PC-3 (cell line): Measurements from ENCODE around the gene LAMA5. TPM values are rescaled to one million over a fixed set of nuclear protein-coding genes. Genes with fewer than 3 reads are reported as not detected.

Experiments used
- ATAC-seq: fragments of 200-7000 bp; cut with Tn5 transposase; 2 replicates; pipeline ENCODE4 v1.9.1; 2020; ENCODE audit warnings: mild to moderate bottlenecking, moderate library complexity
- BruUV-seq: library from RNA; stranded (reverse); fragments of 400-500 nt; replicated peaks from 2 replicates; lab custom pipeline; 2021; lab: Mats Ljungman, UMichigan
- CTCF ChIA-PET: fragments of 300-600 bp; sonication (Branson Sonifier 250); formaldehyde crosslinking; loops from one replicate; lab custom pipeline; 2022; ENCODE audit warnings: antibody characterized with exemption; lab: Charles Lee
- POLR2A ChIA-PET: fragments of 300-600 bp; sonication (Branson Sonifier 250); formaldehyde crosslinking; loops from one replicate; lab custom pipeline; 2022; ENCODE audit warnings: antibody characterized with exemption; ENCODE audit not compliant: unreplicated experiment; lab: Charles Lee
- DNase-seq: peaks from one replicate; pipeline ENCODE4 v3.0.0-alpha.2; 2015
- H2AFZ ChIP-seq: fragments of 300-600 bp; sonication (generic); 2 replicates; pipeline ENCODE4 v1.6.0; 2016; ENCODE audit warnings: antibody characterized with exemption, low read length
- H3F3A ChIP-seq: fragments of 300-600 bp; sonication (generic); one replicate; pipeline ENCODE4 v1.6.0; 2017; ENCODE audit warnings: antibody characterized with exemption, low read length, control low read depth, mild to moderate bottlenecking; ENCODE audit not compliant: unreplicated experiment
- H3K27ac ChIP-seq: fragments of 300-600 bp; sonication (generic); 2 replicates; pipeline ENCODE4 v1.5.1; 2016; ENCODE audit warnings: mild to moderate bottlenecking, low read length
- H3K27me3 ChIP-seq: fragments of 300-600 bp; sonication (generic); 2 replicates; pipeline ENCODE4 v1.6.1; 2016; ENCODE audit warnings: low read length, mixed read lengths
- H3K36me3 ChIP-seq: fragments of 300-600 bp; sonication (generic); 2 replicates; pipeline ENCODE4 v1.6.1; 2016; ENCODE audit warnings: low read depth, mixed run types, low read length, mixed read lengths
- H3K4me1 ChIP-seq: fragments of 300-600 bp; sonication (generic); 2 replicates; pipeline ENCODE4 v1.5.1; 2016; ENCODE audit warnings: low read length; ENCODE audit not compliant: insufficient read depth
- H3K4me2 ChIP-seq: fragments of 300-600 bp; sonication (generic); 2 replicates; pipeline ENCODE4 v1.6.0; 2016; ENCODE audit warnings: low read length
- H3K4me3 ChIP-seq: fragments of 300-600 bp; sonication (generic); 2 replicates; pipeline ENCODE4 v1.5.1; 2016; ENCODE audit warnings: mild to moderate bottlenecking, low read length, mixed read lengths
- H3K79me2 ChIP-seq: fragments of 300-600 bp; sonication (generic); 2 replicates; pipeline ENCODE4 v1.6.1; 2017; ENCODE audit warnings: low read length, mixed read lengths
- H3K9ac ChIP-seq: fragments of 300-600 bp; sonication (generic); 2 replicates; pipeline ENCODE4 v1.6.0; 2016; ENCODE audit warnings: mild to moderate bottlenecking, low read length
- H3K9me2 ChIP-seq: fragments of 300-600 bp; sonication (generic); replicated peaks from 2 replicates; pipeline ENCODE4 v1.6.1; 2016; ENCODE audit warnings: mixed run types, low read length, mixed read lengths
- H3K9me3 ChIP-seq: fragments of 300-600 bp; sonication (generic); 2 replicates; pipeline ENCODE4 v1.6.1; 2016; ENCODE audit warnings: low read length, mixed read lengths
- H4K20me1 ChIP-seq: fragments of 300-600 bp; sonication (generic); 2 replicates; pipeline ENCODE4 v1.6.1; 2016; ENCODE audit warnings: low read length, mixed read lengths
- CTCF ChIP-seq: fragments of 300-600 bp; sonication (generic); conservative IDR thresholded peaks from 2 replicates; pipeline ENCODE4 v1.5.1; 2017; ENCODE audit warnings: antibody characterized with exemption, low read depth, mild to moderate bottlenecking, low read length
- EZH2 ChIP-seq: fragments of 300-600 bp; sonication (generic); IDR thresholded peaks from one replicate; pipeline ENCODE4 v1.6.1; 2017; ENCODE audit warnings: antibody characterized with exemption, mild to moderate bottlenecking, low read length; ENCODE audit not compliant: unreplicated experiment
- EZH2phosphoT487 ChIP-seq: fragments of 300-600 bp; sonication (generic); IDR thresholded peaks from 2 replicates; pipeline ENCODE4 v1.6.1; 2018; ENCODE audit warnings: mild to moderate bottlenecking, antibody characterized with exemption, low read length, borderline replicate concordance
- intact Hi-C: fragments of 100-400 bp; cut with micrococcal nuclease; formaldehyde crosslinking; loops from 2 replicates; pipeline ENCODE4 v1.9.0; 2023
- total RNA-seq: library from RNA; depleted of rRNA; stranded (reverse); fragments of >200 nt; gene quantifications from 2 replicates; pipeline ENCODE4 v1.2.3, GENCODE V29; 2014

Gene LAMA5
- total RNA-seq, 1 experiment from 2014 or later, result 196 TPM

GRCh38 chr20:62302341-62303061 lies 64.6 kb downstream of the LAMA5 start, which contains the start of gene ADRM1:
TSS of gene ADRM1 (plus strand) at chr20:62302997. CDS start at chr20:62303569, 572 bp downstream.
- intact Hi-C loops, result loop anchor here (1.0 to 5.0 kb wide), 3 partner anchors 65 to 195 kb away; partner anchors contain the start of gene LAMA5
- Histone ChIP-seq H3K27me3 (no peaks in the 10 kb centered on the region), H3K36me3 (peaks cover 38% of the 10 kb centered on the region), H3K27ac (peak within 1 kb of the TSS; percentile 95), H3K9me2 (no peaks in the 10 kb centered on the region), H3K4me2 (peak within 1 kb of the TSS; percentile 100), H3K9ac (peak within 1 kb of the TSS; percentile 95), H3K79me2 (peaks cover 46% of the 10 kb centered on the region), H2AFZ (peak within 1 kb of the TSS; percentile 97), H3K4me3 (peak within 1 kb of the TSS; percentile 94), H4K20me1 (peaks cover 42% of the 10 kb centered on the region), H3K4me1 (peaks cover 25% of the 10 kb centered on the region), H3F3A (peaks cover 8% of the 10 kb centered on the region), H3K9me3 (no peaks in the 10 kb centered on the region)
- DNase-seq (peak; percentile 99), ATAC-seq (peak; percentile 54)
- POLR2A ChIA-PET, result interaction anchor here (0.5 kb wide), 1 partner anchor 73 kb away, joined by 3 read pairs; no protein-coding TSS in a partner anchor
- no TSS peak for BruUV-seq
- TF ChIP-seq CTCF (peak; percentile 89), EZH2 (no peak), EZH2phosphoT487 (no peak)
- CTCF ChIA-PET, result interaction anchor here (0.6 to 1.0 kb wide), 7 partner anchors 63 to 605 kb away, joined by 3 to 9 read pairs (median 5); partner anchors contain the start of genes LAMA5, OSBPL2 and RPS21

- BruUV-seq, result no TSS peak
- ChIA-PET CTCF (interaction anchor here (0.6 to 1.0 kb wide), 7 partner anchors 63 to 605 kb away, joined by 3 to 9 read pairs (median 5); partner anchors contain the start of genes LAMA5, OSBPL2 and RPS21), POLR2A (interaction anchor here (0.5 kb wide), 1 partner anchor 74 kb away, joined by 3 read pairs; no protein-coding TSS in a partner anchor)
- Histone ChIP-seq H3K4me2 (peak overlapping the region; percentile 100), H3K9me3 (no peaks in the 10 kb centered on the region), H3K36me3 (peaks cover 32% of the 10 kb centered on the region; the same call in 1 of the 2 replicates), H3K9ac (peak overlapping the region; percentile 95), H3K9me2 (no peaks in the 10 kb centered on the region), H3F3A (peaks cover 8% of the 10 kb centered on the region), H2AFZ (peak overlapping the region; percentile 97), H3K27me3 (no peaks in the 10 kb centered on the region), H3K27ac (peak overlapping the region; percentile 95), H3K4me1 (peaks cover 19% of the 10 kb centered on the region), H3K79me2 (peaks cover 41% of the 10 kb centered on the region), H4K20me1 (peaks cover 36% of the 10 kb centered on the region), H3K4me3 (peak overlapping the region; percentile 94)
- intact Hi-C loops, result loop anchor here (1.0 to 5.0 kb wide), 3 partner anchors 65 to 195 kb away; partner anchors contain the start of gene LAMA5
- DNase-seq (peak; percentile 96), ATAC-seq (peak; percentile 35)
- peak; percentile 70 for TF ChIP-seq CTCF
- no peak for TF ChIP-seq EZH2
Observed at GRCh38 chr20:62301773-62302340, 65.3 kb downstream of the LAMA5 start.
